H9 (cell line): ENCODE data around the gene SLC29A2. TPM values are rescaled to one million over a fixed set of nuclear protein-coding genes. Genes with fewer than 3 reads are reported as not detected.

Source experiments
- DNase-seq: peaks from one replicate; pipeline ENCODE4 v3.0.0-alpha.2; 2017
- H2AFZ ChIP-seq: one replicate; pipeline ENCODE4 v1.6.1; 2013; ENCODE audit warnings: mild to moderate bottlenecking, low read length, control low read depth, moderate library complexity
- H2AK5ac ChIP-seq: 2 replicates; pipeline ENCODE4 v1.6.1; 2013; ENCODE audit warnings: low read length, control low read depth, mixed read lengths; ENCODE audit not compliant: insufficient read length
- H2BK120ac ChIP-seq: one replicate; pipeline ENCODE4 v1.6.1; 2013; ENCODE audit warnings: low read depth, mild to moderate bottlenecking, low read length, control low read depth, inconsistent platforms; ENCODE audit not compliant: poor library complexity, severe bottlenecking
- H2BK12ac ChIP-seq: 2 replicates; pipeline ENCODE4 v1.6.1; 2013; ENCODE audit warnings: low read length, control low read depth, mixed read lengths, low read depth; ENCODE audit not compliant: insufficient read length
- H2BK15ac ChIP-seq: 2 replicates; pipeline ENCODE4 v1.6.1; 2013; ENCODE audit warnings: low read depth, low read length, control low read depth
- H2BK20ac ChIP-seq: one replicate; pipeline ENCODE4 v1.6.1; 2013; ENCODE audit warnings: low read depth, mild to moderate bottlenecking, low read length, control low read depth, inconsistent platforms; ENCODE audit not compliant: poor library complexity, severe bottlenecking
- H2BK5ac ChIP-seq: 2 replicates; pipeline ENCODE4 v1.6.1; 2013; ENCODE audit warnings: low read length, control low read depth, mixed read lengths; ENCODE audit not compliant: insufficient read length
- H3K14ac ChIP-seq: 2 replicates; pipeline ENCODE4 v1.6.1; 2013; ENCODE audit warnings: low read length, control low read depth; ENCODE audit not compliant: insufficient read depth
- H3K18ac ChIP-seq: 2 replicates; pipeline ENCODE4 v1.6.1; 2013; ENCODE audit warnings: low read depth, mild to moderate bottlenecking, mixed read lengths, low read length, control low read depth; ENCODE audit not compliant: insufficient read length
- H3K23ac ChIP-seq: 2 replicates; pipeline ENCODE4 v1.6.1; 2013; ENCODE audit warnings: low read length, control low read depth, mixed read lengths, low read depth; ENCODE audit not compliant: insufficient read length
- H3K23me2 ChIP-seq: 2 replicates; pipeline ENCODE4 v1.6.1; 2013; ENCODE audit warnings: low read depth, mild to moderate bottlenecking, mixed read lengths, low read length, control low read depth; ENCODE audit not compliant: insufficient read length, poor library complexity, severe bottlenecking
- H3K27ac ChIP-seq: 2 replicates; pipeline ENCODE4 v1.5.1; 2013; ENCODE audit warnings: low read length, control low read depth, mixed read lengths, low read depth; ENCODE audit not compliant: insufficient read length
- H3K27me3 ChIP-seq: 2 replicates; pipeline ENCODE4 v1.6.1; 2013; ENCODE audit warnings: low read length, control low read depth, inconsistent platforms; ENCODE audit not compliant: insufficient read depth
- H3K4ac ChIP-seq: 2 replicates; pipeline ENCODE4 v1.6.1; 2013; ENCODE audit warnings: low read depth, mild to moderate bottlenecking, control low read depth, inconsistent platforms, low read length, moderate library complexity
- H3K4me1 ChIP-seq: 2 replicates; pipeline ENCODE4 v1.6.1; 2013; ENCODE audit warnings: low read length, control low read depth, inconsistent platforms; ENCODE audit not compliant: insufficient read depth
- H3K4me2 ChIP-seq: 2 replicates; pipeline ENCODE4 v1.6.1; 2013; ENCODE audit warnings: low read length, control low read depth, mixed read lengths; ENCODE audit not compliant: insufficient read length, insufficient read depth
- H3K56ac ChIP-seq: 2 replicates; pipeline ENCODE4 v1.6.1; 2013; ENCODE audit warnings: low read depth, mild to moderate bottlenecking, mixed read lengths, low read length, control low read depth; ENCODE audit not compliant: insufficient read length
- H3K79me1 ChIP-seq: 2 replicates; pipeline ENCODE4 v1.6.1; 2013; ENCODE audit warnings: low read depth, mild to moderate bottlenecking, moderate library complexity, low read length, control low read depth, inconsistent platforms; ENCODE audit not compliant: insufficient read depth, poor library complexity, severe bottlenecking
- H3K79me2 ChIP-seq: 2 replicates; pipeline ENCODE4 v1.6.1; 2013; ENCODE audit warnings: low read length, control low read depth, inconsistent platforms; ENCODE audit not compliant: insufficient read depth
- H3K9ac ChIP-seq: 2 replicates; pipeline ENCODE4 v1.6.1; 2013; ENCODE audit warnings: low read length, control low read depth, mixed read lengths; ENCODE audit not compliant: insufficient read length; ENCODE audit errors: extremely low read depth
- H3K9me3 ChIP-seq: one replicate; pipeline ENCODE4 v1.6.1; 2013; ENCODE audit warnings: low read depth, low read length, inconsistent platforms; ENCODE audit not compliant: control insufficient read depth
- H3T11ph ChIP-seq: one replicate; pipeline ENCODE4 v1.6.1; 2013; ENCODE audit warnings: mild to moderate bottlenecking, low read length, control low read depth, inconsistent platforms
- H4K20me1 ChIP-seq: one replicate; pipeline ENCODE4 v1.6.1; 2013; ENCODE audit not compliant: control insufficient read depth, insufficient read length, insufficient read depth
- H4K5ac ChIP-seq: 2 replicates; pipeline ENCODE4 v1.6.1; 2013; ENCODE audit warnings: low read depth, mild to moderate bottlenecking, mixed read lengths, low read length, control low read depth; ENCODE audit not compliant: insufficient read length
- H4K8ac ChIP-seq: replicated peaks from 2 replicates; pipeline ENCODE4 v1.6.1; 2013; ENCODE audit warnings: low read length, control low read depth, mixed read lengths, low read depth; ENCODE audit not compliant: insufficient read length
- H4K91ac ChIP-seq: 2 replicates; pipeline ENCODE4 v1.6.1; 2013; ENCODE audit warnings: low read depth, mild to moderate bottlenecking, moderate library complexity, mixed read lengths, low read length, control low read depth; ENCODE audit not compliant: insufficient read length
- H3K27ac Mint-ChIP-seq, 3 experiments: 2 replicates in 2 of 3; 3 replicates in 1 of 3; pipeline ENCODE4 v1.8.0; 2020 to 2021; ENCODE audit warnings: mixed read lengths in 3 of 3, mild to moderate bottlenecking in 1 of 3, moderate library complexity in 1 of 3
- H3K27me3 Mint-ChIP-seq: 2 replicates; pipeline ENCODE4 v1.8.0; 2021; ENCODE audit warnings: low read depth, mild to moderate bottlenecking, moderate library complexity, mixed read lengths
- H3K36me3 Mint-ChIP-seq, 3 experiments: 2 replicates in 2 of 3; 3 replicates in 1 of 3; pipeline ENCODE4 v1.8.0; 2020 to 2021; ENCODE audit warnings: low read depth in 3 of 3, mixed read lengths in 3 of 3; ENCODE audit not compliant: insufficient read depth in 1 of 3
- H3K4me1 Mint-ChIP-seq, 2 experiments: 2 replicates each; pipeline ENCODE4 v1.8.0; 2020; ENCODE audit warnings: mixed read lengths in 2 of 2
- H3K4me3 Mint-ChIP-seq, 2 experiments: 2 replicates in 1 of 2; 3 replicates in 1 of 2; pipeline ENCODE4 v1.8.0; 2020 to 2021; ENCODE audit warnings: mild to moderate bottlenecking in 2 of 2, mixed read lengths in 2 of 2, moderate library complexity in 1 of 2
- H3K9me3 Mint-ChIP-seq, 2 experiments: 2 replicates in 1 of 2; 3 replicates in 1 of 2; pipeline ENCODE4 v1.8.0; 2020; ENCODE audit warnings: mild to moderate bottlenecking in 2 of 2, mixed read lengths in 2 of 2, moderate library complexity in 1 of 2
- CTCF ChIP-seq: fragments of 200-600 bp; sonication (generic); conservative IDR thresholded peaks from 3 replicates; pipeline ENCODE4 v1.8.0; 2021; ENCODE audit warnings: antibody characterized with exemption, mild to moderate bottlenecking
- WGBS: extraction: QIAGEN DNeasy Blood & Tissue Kit; methylation state at CpG from one replicate; pipeline ENCODE4 v1.1.7; 2013; ENCODE audit warnings: missing lambda C conversion rate, low lambda C conversion rate, mixed read lengths; ENCODE audit not compliant: insufficient read length; ENCODE audit errors: extremely low coverage; 5-methylcytosine and 5-hydroxymethylcytosine counted together
- total RNA-seq: library from RNA; stranded (reverse); gene quantifications from 2 replicates; pipeline ENCODE4 v1.2.1, GENCODE V29; 2021

The SLC29A2 gene
- total RNA-seq, 1 experiment from 2014 or later: 29.8 TPM

GRCh38 chr11:66329165-66329673 is 42.3 kb downstream of the SLC29A2 start:
- H4K91ac ChIP-seq: no peak overlapping the region
- Mint-ChIP-seq H3K4me3 (no peak overlapping the region; a peak in 1 of 5 replicates), H3K4me1 (peaks cover 9 to 18% of the 10 kb centered on the region in 2 experiments), H3K27ac (no peak overlapping the region; a peak in 1 of 7 replicates), H3K9me3 (no peaks in the 10 kb centered on the region), H3K36me3 (peaks cover 0 to 5% (median 0%) of the 10 kb centered on the region in 3 experiments; a peak in 3 of 7 replicates), H3K27me3 (peaks cover 10% of the 10 kb centered on the region)
- no peak overlapping the region for H2BK120ac ChIP-seq
- no peak overlapping the region for H4K8ac ChIP-seq
- DNase-seq: no peak
- no peaks in the 10 kb centered on the region for H3K79me1 ChIP-seq
- no CpG with 5 or more reads among the region's 3 CpGs for WGBS
- no peak overlapping the region for H3K56ac ChIP-seq
- no peak overlapping the region for H2BK20ac ChIP-seq
- no peak overlapping the region for H4K5ac ChIP-seq
- H3K23ac ChIP-seq: no peak overlapping the region
- H3K4ac ChIP-seq: no peak overlapping the region
- no peak overlapping the region for H3T11ph ChIP-seq
- TF ChIP-seq CTCF: no peak
- H2BK5ac ChIP-seq: no peak overlapping the region
- H2AK5ac ChIP-seq: no peak overlapping the region
- no peak overlapping the region for H2AFZ ChIP-seq
- no peaks in the 10 kb centered on the region for H3K27me3 ChIP-seq
- H2BK15ac ChIP-seq: no peak overlapping the region
- H3K23me2 ChIP-seq: no peaks in the 10 kb centered on the region
- H3K9ac ChIP-seq: no peak overlapping the region
- H3K79me2 ChIP-seq: no peaks in the 10 kb centered on the region
- no peak overlapping the region for H3K4me2 ChIP-seq
- H3K9me3 ChIP-seq: no peaks in the 10 kb centered on the region
- no peak overlapping the region for H3K27ac ChIP-seq
- 0 out of 2 replicates have a peak, but pooled peaks cover 3% of the 10 kb centered on the region for H3K4me1 ChIP-seq
- no peak overlapping the region for H3K18ac ChIP-seq
- H2BK12ac ChIP-seq: no peak overlapping the region
- H3K14ac ChIP-seq: no peak overlapping the region
- H4K20me1 ChIP-seq: no peaks in the 10 kb centered on the region
